Right cardiac atrium (tissue), 5 donors: ENCODE results near the gene ACSM2B. TPM values are rescaled to one million over a fixed set of nuclear protein-coding genes. Genes with fewer than 3 reads are reported as not detected.

Source experiments
- polyA plus RNA-seq: library from polyadenylated mRNA; stranded (reverse); fragments of 200-250 nt; gene quantifications from one replicate; pipeline ENCODE4 v1.2.3, GENCODE V29; 2013
- total RNA-seq, 4 donors: library from RNA; stranded (reverse); fragmentation: NEBNext Ultra II Directional; extraction: Animal tissue kit (Norgen Biotek cat#: 25700); gene quantifications; one replicate each; pipeline ENCODE4 v1.2.1, GENCODE V29; 2021
- donor health status: healthy with polysubstance abuse.
- donor health status: DM: no; HTN: yes; CAD: no.
- donor health status: DM: no; HTN: no; CAD: no.
- donor health status: DM: no; HTN: yes; CAD: no; lungs with severe emphysema.
- donor health status: DM: yes; HTN: yes; CAD: no.

ACSM2B gene
- total and polyA plus RNA-seq, 5 donors: not detected

Other genes with a start within 250 kb of the ACSM2B start
- gene GP2, start 248.9 kb downstream of the ACSM2B start, total RNA-seq: under 1 TPM in 1 of 4 donors, not detected in 3; 0.92 TPM
- gene GP2, start 248.9 kb downstream of the ACSM2B start, polyA plus RNA-seq: 0.05 TPM
- gene UMOD, start 223.7 kb downstream of the ACSM2B start, total RNA-seq: not detected
- not detected for gene UMOD, start 223.7 kb downstream of the ACSM2B start, polyA plus RNA-seq
- not detected for gene PDILT, start 171.6 kb downstream of the ACSM2B start, total RNA-seq
- not detected for gene PDILT, start 171.6 kb downstream of the ACSM2B start, polyA plus RNA-seq
- 10 to 100 TPM in 1 of 4 donors, 1 to 10 TPM in 3; 1.8 to 12.5 (median 3.3) TPM for gene ACSM5, start 166.8 kb downstream of the ACSM2B start, total RNA-seq
- 2.3 TPM for gene ACSM5, start 166.8 kb downstream of the ACSM2B start, polyA plus RNA-seq
- not detected for gene ACSM2A, start 124.8 kb downstream of the ACSM2B start, total RNA-seq
- gene ACSM2A, start 124.8 kb downstream of the ACSM2B start, polyA plus RNA-seq: not detected
- under 1 TPM in 3 of 4 donors, not detected in 1; 0.17 to 0.26 (median 0.23) TPM for gene ACSM1, start 121.3 kb upstream of the ACSM2B start, total RNA-seq
- 0.23 TPM for gene ACSM1, start 121.3 kb upstream of the ACSM2B start, polyA plus RNA-seq
- gene THUMPD1, start 165.5 kb upstream of the ACSM2B start, total RNA-seq: 10 to 100 TPM; 21.6 to 22.3 (median 22.0) TPM
- 11.7 TPM for gene THUMPD1, start 165.5 kb upstream of the ACSM2B start, polyA plus RNA-seq
- gene ACSM3, start 187.6 kb upstream of the ACSM2B start, total RNA-seq: 10 to 100 TPM; 12.0 to 21.4 (median 17.5) TPM
- 8.1 TPM for gene ACSM3, start 187.6 kb upstream of the ACSM2B start, polyA plus RNA-seq
- 10 to 100 TPM; 10.1 to 14.0 (median 11.1) TPM for gene ERI2, start 230.1 kb upstream of the ACSM2B start, total RNA-seq
- gene ERI2, start 230.1 kb upstream of the ACSM2B start, polyA plus RNA-seq: 5.4 TPM
- 1 to 10 TPM; 2.3 to 3.8 (median 2.9) TPM for gene REXO5, start 230.2 kb upstream of the ACSM2B start, total RNA-seq
- 2.1 TPM for gene REXO5, start 230.2 kb upstream of the ACSM2B start, polyA plus RNA-seq